ENCODE data around the gene TMEM163.

The TMEM163 gene

GRCh38 chr2:134722728-134723127 is 3.9 kb upstream of the TMEM163 start:
- DNase-seq = no peak

GRCh38 chr2:134721596-134721995 is 2.8 kb upstream of the TMEM163 start:
- DNase-seq = no peak

- peak in 1 of 2 experiments; percentile 42 for DNase-seq
These were observed 580 bp downstream of the TMEM163 start for GRCh38 chr2:134718023-134718816.

- DNase-seq = no peak
These were observed 1.3 kb downstream of the TMEM163 start for GRCh38 chr2:134717286-134718022.

- DNase-seq = no peak
These were observed 2.0 kb downstream of the TMEM163 start for GRCh38 chr2:134716721-134717243.

- DNase-seq = no peak
These were observed 2.7 kb downstream of the TMEM163 start for GRCh38 chr2:134715932-134716643.

GRCh38 chr2:134714228-134714627 is 4.6 kb downstream of the TMEM163 start:
- DNase-seq = no peak

- DNase-seq = no peak
These were observed 5.2 kb downstream of the TMEM163 start for GRCh38 chr2:134713606-134714005.

GRCh38 chr2:134713176-134713575 is 5.6 kb downstream of the TMEM163 start:
- no peak for DNase-seq

- no peak for DNase-seq
These were observed 6.1 kb downstream of the TMEM163 start for GRCh38 chr2:134712736-134713135.

- no peak for DNase-seq
These were observed 6.5 kb downstream of the TMEM163 start for GRCh38 chr2:134712299-134712698.

- no peak for DNase-seq
These were observed 7.1 kb downstream of the TMEM163 start for GRCh38 chr2:134711692-134712091.

GRCh38 chr2:134707330-134707676 is 11.5 kb downstream of the TMEM163 start:
- no peak for DNase-seq

- no peak for DNase-seq
These were observed 12.0 kb downstream of the TMEM163 start for GRCh38 chr2:134706587-134707329.

- DNase-seq = no peak
These were observed 12.8 kb downstream of the TMEM163 start for GRCh38 chr2:134705861-134706586.

GRCh38 chr2:134704173-134704572 is 14.6 kb downstream of the TMEM163 start:
- DNase-seq = no peak

GRCh38 chr2:134703426-134703825 is 15.4 kb downstream of the TMEM163 start:
- DNase-seq = no peak

- DNase-seq = no peak
These were observed 18.1 kb downstream of the TMEM163 start for GRCh38 chr2:134700730-134701129.

GRCh38 chr2:134694411-134694810 is 24.4 kb downstream of the TMEM163 start:
- DNase-seq = no peak

- DNase-seq = no peak
These were observed 25.2 kb downstream of the TMEM163 start for GRCh38 chr2:134693359-134694330.

GRCh38 chr2:134692499-134692898 is 26.3 kb downstream of the TMEM163 start:
- no peak for DNase-seq
